CD4-positive, alpha-beta T cell treated with Interleukin-15 for 1 hour (primary cell): ENCODE results near the gene MACROD2.
"Not testable (repeated sequence)": the region's sequence is repeated elsewhere in the genome, so short reads cannot be mapped to it uniquely, and the experiment has no call there.

Experiments
- DNase-seq: peaks from one replicate; pipeline ENCODE4 v3.0.0-alpha.2; 2020

Gene MACROD2

GRCh38 chr20:14418376-14418775 lies 423.1 kb downstream of the MACROD2 start:
- no peak for DNase-seq

- DNase-seq, result no peak
Observed at GRCh38 chr20:14422892-14423291, 427.6 kb downstream of the MACROD2 start.

GRCh38 chr20:14431568-14431967 lies 436.3 kb downstream of the MACROD2 start:
- no peak for DNase-seq

- DNase-seq, result no peak
Observed at GRCh38 chr20:14432085-14432484, 436.8 kb downstream of the MACROD2 start.

- no peak for DNase-seq
Observed at GRCh38 chr20:14432597-14432996, 437.3 kb downstream of the MACROD2 start.

GRCh38 chr20:14434384-14435136 lies 439.2 kb downstream of the MACROD2 start:
- DNase-seq, result no peak

- no peak for DNase-seq
Observed at GRCh38 chr20:14441201-14441600, 445.9 kb downstream of the MACROD2 start.

GRCh38 chr20:14444106-14444505 lies 448.8 kb downstream of the MACROD2 start:
- DNase-seq, result no peak

- DNase-seq, result no peak
Observed at GRCh38 chr20:14445310-14445709, 450.0 kb downstream of the MACROD2 start.

GRCh38 chr20:14445902-14446301 lies 450.6 kb downstream of the MACROD2 start:
- no peak for DNase-seq

- no peak for DNase-seq
Observed at GRCh38 chr20:14446446-14446845, 451.1 kb downstream of the MACROD2 start.

GRCh38 chr20:14449323-14449722 lies 454.0 kb downstream of the MACROD2 start:
- no peak for DNase-seq

GRCh38 chr20:14450256-14450655 lies 454.9 kb downstream of the MACROD2 start:
- no peak for DNase-seq

- DNase-seq, result no peak
Observed at GRCh38 chr20:14451458-14451857, 456.1 kb downstream of the MACROD2 start.

- no peak for DNase-seq
Observed at GRCh38 chr20:14453259-14453658, 457.9 kb downstream of the MACROD2 start.

GRCh38 chr20:14454296-14454695 lies 459.0 kb downstream of the MACROD2 start:
- no peak for DNase-seq

GRCh38 chr20:14467104-14467827 lies 471.9 kb downstream of the MACROD2 start:
- DNase-seq, result not testable (repeated sequence)

- DNase-seq, result no peak
Observed at GRCh38 chr20:14470231-14470899, 475.0 kb downstream of the MACROD2 start.

GRCh38 chr20:14470977-14471661 lies 475.8 kb downstream of the MACROD2 start:
- no peak for DNase-seq

GRCh38 chr20:14477125-14477524 lies 481.8 kb downstream of the MACROD2 start:
- no peak for DNase-seq

- no peak for DNase-seq
Observed at GRCh38 chr20:14478126-14478525, 482.8 kb downstream of the MACROD2 start.

GRCh38 chr20:14481863-14482262 lies 486.5 kb downstream of the MACROD2 start:
- DNase-seq, result no peak

- DNase-seq, result no peak
Observed at GRCh38 chr20:14488212-14488611, 492.9 kb downstream of the MACROD2 start.
